Measurements from ENCODE around the gene C17orf114.

C17orf114 gene

GRCh38 chr17:4833178-4833940 is 31.2 kb upstream of the C17orf114 start, which contains the start of gene MINK1 (continued):
- TF ChIP-seq MLXIP (CRISPR knock-in tag; IDR thresholded peaks at IDR 0.05; ENCODE audit: borderline replicate concordance) (no peak), HMGXB4 (CRISPR knock-in tag; IDR thresholded peaks at IDR 0.05; ENCODE audit: borderline replicate concordance in 1 of 2, low read depth in 1 of 2) (peak; percentile 71 to 74), MED8 (CRISPR knock-in tag; IDR thresholded peaks at IDR 0.05; ENCODE audit: insufficient replicate concordance) (no peak), MNT (IDR thresholded peaks at IDR 0.05) (no peak), MED13 (CRISPR knock-in tag; IDR thresholded peaks at IDR 0.05) (peak; percentile 55; the same call in 1 of the 2 replicates), CBFB (CRISPR knock-in tag; IDR thresholded peaks at IDR 0.05) (0 out of 2 replicates have a peak, but pooled peaks have one; percentile 49), POLR2AphosphoS5 (IDR thresholded peaks at IDR 0.05; ENCODE audit: low read depth, low read length) (peak; percentile 68), MBNL3 (CRISPR knock-in tag; conservative IDR thresholded peaks at IDR 0.05) (no peak), ZMAT5 (CRISPR knock-in tag; IDR thresholded peaks at IDR 0.05; ENCODE audit: borderline replicate concordance, low read depth) (no peak), ZNF430 (CRISPR knock-in tag; IDR thresholded peaks at IDR 0.05) (no peak), ZNF710 (CRISPR knock-in tag; IDR thresholded peaks at IDR 0.05; ENCODE audit: borderline replicate concordance) (no peak), PLRG1 (conservative IDR thresholded peaks at IDR 0.05) (no peak), ZNF281 (CRISPR knock-in tag; IDR thresholded peaks at IDR 0.05; ENCODE audit: borderline replicate concordance) (peak; percentile 78), BCL3 (CRISPR knock-in tag; IDR thresholded peaks at IDR 0.05) (peak; percentile 66), EZH2 (conservative IDR thresholded peaks at IDR 0.05; ENCODE audit: low read depth, low read length) (no peak)
